Naive thymus-derived CD4-positive, alpha-beta T cell (primary cell): ENCODE results near the gene OSBPL3. TPM values are rescaled to one million over a fixed set of nuclear protein-coding genes. Genes with fewer than 3 reads are reported as not detected.
A peak's percentile ranks its signal among the peaks of the same experiment; 100 is the strongest.

Experiments
- ATAC-seq: fragments of 150-1000 bp; cut with Tn5 transposase; 2 replicates; pipeline ENCODE4 v1.10.0; 2021; ENCODE audit warnings: mild to moderate bottlenecking, moderate library complexity
- CTCF ChIA-PET: fragments of 350-600 bp; sonication (Branson Sonifier 250); formaldehyde crosslinking; loops from one replicate; lab custom pipeline; 2021; ENCODE audit warnings: antibody characterized with exemption; lab: Charles Lee
- POLR2A ChIA-PET: fragments of 350-600 bp; sonication (Branson Sonifier 250); formaldehyde crosslinking; loops from one replicate; lab custom pipeline; 2021; ENCODE audit warnings: antibody characterized with exemption, inconsistent platforms; lab: Charles Lee
- DNase-seq, 9 donors: peaks; one replicate each; pipeline versions ENCODE4 v3.0.0 to v3.0.0-alpha.2; 2020 to 2022; ENCODE audit warnings: mixed read lengths in 1 of 9
- H3K27ac ChIP-seq: one replicate; pipeline ENCODE4 v1.7.0; 2013; ENCODE audit warnings: mild to moderate bottlenecking, low read depth, low read length, moderate library complexity
- H3K27me3 ChIP-seq, 2 donors: one replicate each; pipeline ENCODE4 v1.7.0; 2013; ENCODE audit warnings: low read length in 2 of 2, mild to moderate bottlenecking in 2 of 2, moderate library complexity in 2 of 2; ENCODE audit not compliant: control insufficient read depth in 2 of 2, insufficient read depth in 2 of 2
- H3K36me3 ChIP-seq, 3 experiments: 1 replicate in 2 of 3; 2 replicates in 1 of 3; pipeline ENCODE4 v1.7.0; 2013; ENCODE audit warnings: low read length in 3 of 3, mild to moderate bottlenecking in 3 of 3, moderate library complexity in 1 of 3; ENCODE audit not compliant: insufficient read depth in 3 of 3, control insufficient read depth in 2 of 3
- H3K4me1 ChIP-seq, 2 donors: one replicate each; pipeline ENCODE4 v1.7.0; 2013; ENCODE audit warnings: low read length in 2 of 2, mild to moderate bottlenecking in 2 of 2, moderate library complexity in 1 of 2; ENCODE audit not compliant: control insufficient read depth in 2 of 2, insufficient read depth in 2 of 2
- H3K4me3 ChIP-seq: 2 replicates; pipeline ENCODE4 v1.7.0; 2013; ENCODE audit warnings: mild to moderate bottlenecking, low read length
- H3K9me3 ChIP-seq, 3 experiments: 1 replicate in 2 of 3; 2 replicates in 1 of 3; pipeline ENCODE4 v1.7.0; 2013; ENCODE audit warnings: low read length in 3 of 3; ENCODE audit not compliant: control insufficient read depth in 2 of 3
- H3K27ac Mint-ChIP-seq, 9 donors: one replicate each; pipeline ENCODE4 v1.8.0; 2020 to 2022; ENCODE audit warnings: mixed read lengths in 9 of 9, mild to moderate bottlenecking in 8 of 9, moderate library complexity in 5 of 9, inconsistent platforms in 2 of 9
- H3K27me3 Mint-ChIP-seq, 5 donors: one replicate each; pipeline ENCODE4 v1.8.0; 2021 to 2022; ENCODE audit warnings: mixed read lengths in 5 of 5, mild to moderate bottlenecking in 1 of 5
- H3K36me3 Mint-ChIP-seq, 5 donors: one replicate each; pipeline ENCODE4 v1.8.0; 2020 to 2022; ENCODE audit warnings: mixed read lengths in 5 of 5, mild to moderate bottlenecking in 3 of 5, inconsistent platforms in 1 of 5
- H3K4me1 Mint-ChIP-seq, 7 donors: one replicate each; pipeline ENCODE4 v1.8.0; 2020 to 2022; ENCODE audit warnings: mixed read lengths in 7 of 7, mild to moderate bottlenecking in 3 of 7, inconsistent platforms in 1 of 7
- H3K4me3 Mint-ChIP-seq, 10 donors: one replicate each; pipeline ENCODE4 v1.8.0; 2020 to 2022; ENCODE audit warnings: mild to moderate bottlenecking in 10 of 10, mixed read lengths in 10 of 10, moderate library complexity in 6 of 10, inconsistent platforms in 2 of 10
- H3K9me3 Mint-ChIP-seq, 11 donors: one replicate each; pipeline ENCODE4 v1.8.0; 2020 to 2022; ENCODE audit warnings: mixed read lengths in 11 of 11, mild to moderate bottlenecking in 4 of 11, inconsistent platforms in 1 of 11, moderate library complexity in 1 of 11
- intact Hi-C, 2 donors: fragments of 100-400 bp; cut with micrococcal nuclease; formaldehyde crosslinking; loops; one replicate each; pipeline ENCODE4 v1.15.1; 2023
- polyA plus RNA-seq, 2 donors: library from polyadenylated mRNA; unstranded; fragments of 300-500 nt; fragmentation: Illumina TruSeq; gene quantifications; one replicate each; pipeline ENCODE4 v1.2.3, GENCODE V29; 2021
- total RNA-seq, 6 experiments: library from RNA in 5 of 6; stranded (reverse) in 5 of 6; gene quantifications; 1 replicate in 5 of 6; 2 replicates in 1 of 6; pipeline ENCODE4 v1.2.3 and lab custom pipeline; 2021 to 2026

OSBPL3 gene
- total and polyA plus RNA-seq, 7 experiments from 2014 or later = 4.5 to 75.7 (median 19.2) TPM

GRCh38 chr7:24943096-24943948 lies 36.7 kb downstream of the OSBPL3 start:
- H3K4me1 Mint-ChIP-seq = peaks cover 14 to 61% (median 28%) of the 10 kb centered on the region in 7 donors
- Histone ChIP-seq H3K27ac (no peak overlapping the region), H3K4me3 (no peak overlapping the region), H3K9me3 (no peaks in the 10 kb centered on the region), H3K36me3 (no peaks in the 10 kb centered on the region), H3K4me1 (peaks cover 0 to 6% of the 10 kb centered on the region in 2 donors), H3K27me3 (no peaks in the 10 kb centered on the region)
- peaks cover 0 to 19% (median 13%) of the 10 kb centered on the region in 5 donors for H3K36me3 Mint-ChIP-seq
- no peak for ATAC-seq
- H3K9me3 Mint-ChIP-seq = no peaks in the 10 kb centered on the region
- no peaks in the 10 kb centered on the region for H3K27me3 Mint-ChIP-seq
- CTCF ChIA-PET = no interaction called here
- H3K27ac Mint-ChIP-seq = peak overlapping the region in 1 of 9 donors; percentile 60
- no peak overlapping the region for H3K4me3 Mint-ChIP-seq
- intact Hi-C loops = no loop called here
- POLR2A ChIA-PET = no interaction called here
- no peak for DNase-seq

GRCh38 chr7:24942226-24942625 lies 37.8 kb downstream of the OSBPL3 start:
- no peak overlapping the region for H3K4me3 ChIP-seq

GRCh38 chr7:24939416-24939815 lies 40.6 kb downstream of the OSBPL3 start:
- H3K4me1 ChIP-seq = peaks cover 0 to 8% of the 10 kb centered on the region in 2 donors
- H3K27me3 ChIP-seq = no peaks in the 10 kb centered on the region
- H3K27ac ChIP-seq = no peak overlapping the region
- peaks cover 0 to 37% (median 14%) of the 10 kb centered on the region in 5 donors for H3K36me3 Mint-ChIP-seq
- H3K9me3 Mint-ChIP-seq = peaks cover 0 to 7% (median 0%) of the 10 kb centered on the region in 11 donors
- no peak overlapping the region for H3K27ac Mint-ChIP-seq
- no peak overlapping the region for H3K4me3 Mint-ChIP-seq
- no peaks in the 10 kb centered on the region for H3K36me3 ChIP-seq
- no peaks in the 10 kb centered on the region for H3K9me3 ChIP-seq
- ATAC-seq (no peak), DNase-seq (no peak)
- intact Hi-C loops = loop anchor here in 1 of 2 donors (1.0 kb wide), 1 partner anchor 8 kb away; no protein-coding TSS in a partner anchor
- ChIA-PET POLR2A (no interaction called here), CTCF (interaction anchor here (0.7 kb wide), 1 partner anchor 13 kb away, joined by 3 read pairs; no protein-coding TSS in a partner anchor)
- peaks cover 17 to 53% (median 33%) of the 10 kb centered on the region in 7 donors for H3K4me1 Mint-ChIP-seq
- no peak overlapping the region for H3K4me3 ChIP-seq
- no peaks in the 10 kb centered on the region for H3K27me3 Mint-ChIP-seq

More at GRCh38 chr7:24942226-24942625, 37.8 kb downstream of the OSBPL3 start:
- H3K27me3 ChIP-seq = no peaks in the 10 kb centered on the region
- DNase-seq (no peak), ATAC-seq (no peak)
- H3K27ac ChIP-seq = no peak overlapping the region
- intact Hi-C loops = no loop called here
- H3K4me1 ChIP-seq = peaks cover 0 to 4% of the 10 kb centered on the region in 2 donors
- CTCF ChIA-PET = no interaction called here
- H3K36me3 Mint-ChIP-seq = peaks cover 0 to 29% (median 13%) of the 10 kb centered on the region in 5 donors
- peaks cover 15 to 54% (median 31%) of the 10 kb centered on the region in 7 donors for H3K4me1 Mint-ChIP-seq
- no peaks in the 10 kb centered on the region for H3K36me3 ChIP-seq
- no peak overlapping the region for H3K4me3 Mint-ChIP-seq
- POLR2A ChIA-PET = no interaction called here
- no peaks in the 10 kb centered on the region for H3K9me3 ChIP-seq
- peaks cover 0 to 2% (median 0%) of the 10 kb centered on the region in 11 donors for H3K9me3 Mint-ChIP-seq
- H3K27ac Mint-ChIP-seq = no peak overlapping the region
- H3K27me3 Mint-ChIP-seq = no peaks in the 10 kb centered on the region

- H3K4me1 ChIP-seq = peaks cover 0 to 8% of the 10 kb centered on the region in 2 donors
- Mint-ChIP-seq H3K27ac (no peak overlapping the region), H3K9me3 (peaks cover 0 to 7% (median 0%) of the 10 kb centered on the region in 11 donors), H3K4me1 (peaks cover 13 to 60% (median 34%) of the 10 kb centered on the region in 7 donors), H3K36me3 (peaks cover 0 to 35% (median 13%) of the 10 kb centered on the region in 5 donors), H3K27me3 (no peaks in the 10 kb centered on the region), H3K4me3 (peak overlapping the region in 2 of 10 donors; percentile 6 to 51)
- ChIA-PET POLR2A (interaction anchor here (0.6 kb wide), 1 partner anchor 11 kb away, joined by 3 read pairs; no protein-coding TSS in a partner anchor), CTCF (no interaction called here)
- no peaks in the 10 kb centered on the region for H3K9me3 ChIP-seq
- no peaks in the 10 kb centered on the region for H3K27me3 ChIP-seq
- H3K36me3 ChIP-seq = no peaks in the 10 kb centered on the region
- H3K4me3 ChIP-seq = no peak overlapping the region
- ATAC-seq = no peak
- intact Hi-C loops = no loop called here
- no peak overlapping the region for H3K27ac ChIP-seq
- DNase-seq = no peak
These were observed 43.7 kb downstream of the OSBPL3 start for GRCh38 chr7:24936121-24936824.

- CTCF ChIA-PET = no interaction called here
- H3K27me3 ChIP-seq = no peaks in the 10 kb centered on the region
- H3K36me3 ChIP-seq = no peaks in the 10 kb centered on the region
- no peak overlapping the region for H3K27ac ChIP-seq
- H3K4me1 ChIP-seq = peaks cover 0 to 8% of the 10 kb centered on the region in 2 donors
- intact Hi-C loops = no loop called here
- DNase-seq (no peak), ATAC-seq (no peak)
- H3K9me3 ChIP-seq = no peaks in the 10 kb centered on the region
- no peak overlapping the region for H3K4me3 ChIP-seq
- peaks cover 0 to 39% (median 18%) of the 10 kb centered on the region in 5 donors for H3K36me3 Mint-ChIP-seq
- peaks cover 8 to 63% (median 29%) of the 10 kb centered on the region in 7 donors for H3K4me1 Mint-ChIP-seq
- H3K9me3 Mint-ChIP-seq = peaks cover 0 to 7% (median 0%) of the 10 kb centered on the region in 11 donors
- H3K27ac Mint-ChIP-seq = no peak overlapping the region
- POLR2A ChIA-PET = interaction anchor here (0.8 kb wide), 1 partner anchor 39 kb away, joined by 3 read pairs; no protein-coding TSS in a partner anchor
- H3K27me3 Mint-ChIP-seq = no peaks in the 10 kb centered on the region
- no peak overlapping the region for H3K4me3 Mint-ChIP-seq
These were observed 46.7 kb downstream of the OSBPL3 start for GRCh38 chr7:24933298-24933697.

GRCh38 chr7:24932815-24933214 lies 47.2 kb downstream of the OSBPL3 start:
- POLR2A ChIA-PET = no interaction called here
- no peak for DNase-seq
- CTCF ChIA-PET = no interaction called here
- peaks cover 0 to 7% (median 0%) of the 10 kb centered on the region in 11 donors for H3K9me3 Mint-ChIP-seq
- H3K4me3 Mint-ChIP-seq = no peak overlapping the region
- no peaks in the 10 kb centered on the region for H3K27me3 Mint-ChIP-seq
- peak overlapping the region in 2 of 9 donors; percentile 6 to 32 for H3K27ac Mint-ChIP-seq
- H3K36me3 Mint-ChIP-seq = peaks cover 0 to 37% (median 18%) of the 10 kb centered on the region in 5 donors
- Histone ChIP-seq H3K27ac (no peak overlapping the region), H3K4me1 (peaks cover 0 to 8% of the 10 kb centered on the region in 2 donors), H3K27me3 (no peaks in the 10 kb centered on the region), H3K9me3 (no peaks in the 10 kb centered on the region), H3K4me3 (no peak overlapping the region), H3K36me3 (no peaks in the 10 kb centered on the region)
- ATAC-seq = no peak
- intact Hi-C loops = no loop called here
- H3K4me1 Mint-ChIP-seq = peaks cover 8 to 66% (median 26%) of the 10 kb centered on the region in 7 donors
